ENCODE measurements around the gene ICAM5. TPM values are rescaled to one million over a fixed set of nuclear protein-coding genes. Genes with fewer than 3 reads are reported as not detected.
"Not testable (repeated sequence)": the region's sequence is repeated elsewhere in the genome, so short reads cannot be mapped to it uniquely, and the experiment has no call there.

ICAM5 gene
- total RNA-seq, 1 donor from 2014 or later, result 0.82 TPM

DNA sequence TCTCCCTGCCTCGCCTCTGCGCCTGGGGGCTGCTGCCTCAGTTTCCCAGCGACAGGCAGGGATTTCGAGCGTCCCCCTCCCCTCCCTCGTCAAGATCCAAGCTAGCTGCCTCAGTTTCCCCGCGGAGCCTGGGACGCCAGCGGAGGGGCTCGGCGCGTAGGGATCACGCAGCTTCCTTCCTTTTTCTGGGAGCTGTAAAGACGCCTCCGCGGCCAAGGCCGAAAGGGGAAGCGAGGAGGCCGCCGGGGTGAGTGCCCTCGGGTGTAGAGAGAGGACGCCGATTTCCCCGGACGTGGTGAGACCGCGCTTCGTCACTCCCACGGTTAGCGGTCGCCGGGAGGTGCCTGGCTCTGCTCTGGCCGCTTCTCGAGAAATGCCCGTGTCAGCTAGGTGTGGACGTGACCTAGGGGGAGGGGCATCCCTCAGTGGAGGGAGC, 19.6 kb upstream of the ICAM5 start:
- intact Hi-C loops (cut with micrococcal nuclease), result loop anchor here (2.0 kb wide), 1 partner anchor 111 kb away; the partner anchor contains the start of gene TYK2

DNA sequence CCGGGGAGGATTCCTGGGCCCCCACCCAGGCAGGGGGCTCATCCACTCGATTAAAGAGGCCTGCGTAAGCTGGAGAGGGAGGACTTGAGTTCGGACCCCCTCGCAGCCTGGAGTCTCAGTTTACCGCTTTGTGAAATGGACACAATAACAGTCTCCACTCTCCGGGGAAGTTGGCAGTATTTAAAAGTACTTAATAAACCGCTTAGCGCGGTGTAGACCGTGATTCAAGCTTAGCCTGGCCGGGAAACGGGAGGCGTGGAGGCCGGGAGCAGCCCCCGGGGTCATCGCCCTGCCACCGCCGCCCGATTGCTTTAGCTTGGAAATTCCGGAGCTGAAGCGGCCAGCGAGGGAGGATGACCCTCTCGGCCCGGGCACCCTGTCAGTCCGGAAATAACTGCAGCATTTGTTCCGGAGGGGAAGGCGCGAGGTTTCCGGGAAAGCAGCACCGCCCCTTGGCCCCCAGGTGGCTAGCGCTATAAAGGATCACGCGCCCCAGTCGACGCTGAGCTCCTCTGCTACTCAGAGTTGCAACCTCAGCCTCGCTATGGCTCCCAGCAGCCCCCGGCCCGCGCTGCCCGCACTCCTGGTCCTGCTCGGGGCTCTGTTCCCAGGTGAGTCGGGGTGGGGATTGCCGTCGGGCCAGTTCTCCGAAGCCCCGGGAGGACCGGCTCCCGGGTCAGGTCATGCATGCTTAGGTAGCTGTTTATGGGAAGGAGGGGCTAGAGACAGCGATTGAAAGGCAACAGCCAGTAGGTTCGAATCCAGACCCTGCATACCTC, 18.9 kb upstream of the ICAM5 start, which contains the start of gene ICAM1:
TSS of gene ICAM1 (plus strand) at position 505 of the 779 bp plus-strand sequence. CDS start at position 545, 40 bp downstream.
- intact Hi-C loops (cut with micrococcal nuclease), result loop anchor here (1.0 to 2.0 kb wide), 2 partner anchors 15 to 110 kb away; partner anchors contain the start of genes ICAM4 and TYK2

DNA sequence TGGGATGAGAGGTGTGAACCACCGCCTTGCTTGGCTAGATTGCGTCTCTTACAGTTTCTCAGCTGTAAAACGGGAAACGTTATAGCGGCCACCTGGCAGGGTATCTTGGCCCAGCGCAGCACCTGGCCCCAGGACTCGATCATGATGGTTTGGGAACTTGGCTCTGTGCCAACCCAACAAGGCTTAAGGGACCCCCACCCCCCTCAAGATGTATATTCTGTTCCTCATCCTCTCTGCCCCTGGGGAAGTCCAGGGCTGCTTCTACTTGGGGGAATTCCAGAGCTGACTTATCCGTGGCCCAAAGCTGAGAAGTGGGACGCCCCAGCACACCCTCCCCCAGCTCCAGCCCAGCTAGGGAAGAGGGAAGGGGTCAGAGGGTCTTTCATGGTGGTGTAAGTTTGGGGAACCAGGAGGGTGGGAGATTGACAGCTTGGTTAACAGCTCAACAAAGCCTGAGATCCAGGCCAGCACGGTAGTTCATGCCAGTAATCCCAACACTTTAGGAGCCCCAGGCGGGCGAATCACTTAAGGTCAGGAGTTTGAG, 18.1 kb upstream of the ICAM5 start:
- intact Hi-C loops (cut with micrococcal nuclease), result loop anchor here (1.0 to 2.0 kb wide), 2 partner anchors 15 to 109 kb away; partner anchors contain the start of genes ICAM4 and TYK2

DNA sequence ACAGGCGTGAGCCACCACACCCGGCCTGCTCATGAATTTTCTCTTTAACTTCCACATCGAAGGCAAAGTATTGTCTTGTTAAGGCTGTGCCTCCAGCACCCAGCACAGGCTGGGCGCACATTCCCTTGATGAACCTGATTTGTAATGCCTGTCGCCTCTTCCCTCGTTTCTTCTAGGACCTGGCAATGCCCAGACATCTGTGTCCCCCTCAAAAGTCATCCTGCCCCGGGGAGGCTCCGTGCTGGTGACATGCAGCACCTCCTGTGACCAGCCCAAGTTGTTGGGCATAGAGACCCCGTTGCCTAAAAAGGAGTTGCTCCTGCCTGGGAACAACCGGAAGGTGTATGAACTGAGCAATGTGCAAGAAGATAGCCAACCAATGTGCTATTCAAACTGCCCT, 15.2 kb upstream of the ICAM5 start:
- intact Hi-C loops (cut with micrococcal nuclease), result no loop called here

DNA sequence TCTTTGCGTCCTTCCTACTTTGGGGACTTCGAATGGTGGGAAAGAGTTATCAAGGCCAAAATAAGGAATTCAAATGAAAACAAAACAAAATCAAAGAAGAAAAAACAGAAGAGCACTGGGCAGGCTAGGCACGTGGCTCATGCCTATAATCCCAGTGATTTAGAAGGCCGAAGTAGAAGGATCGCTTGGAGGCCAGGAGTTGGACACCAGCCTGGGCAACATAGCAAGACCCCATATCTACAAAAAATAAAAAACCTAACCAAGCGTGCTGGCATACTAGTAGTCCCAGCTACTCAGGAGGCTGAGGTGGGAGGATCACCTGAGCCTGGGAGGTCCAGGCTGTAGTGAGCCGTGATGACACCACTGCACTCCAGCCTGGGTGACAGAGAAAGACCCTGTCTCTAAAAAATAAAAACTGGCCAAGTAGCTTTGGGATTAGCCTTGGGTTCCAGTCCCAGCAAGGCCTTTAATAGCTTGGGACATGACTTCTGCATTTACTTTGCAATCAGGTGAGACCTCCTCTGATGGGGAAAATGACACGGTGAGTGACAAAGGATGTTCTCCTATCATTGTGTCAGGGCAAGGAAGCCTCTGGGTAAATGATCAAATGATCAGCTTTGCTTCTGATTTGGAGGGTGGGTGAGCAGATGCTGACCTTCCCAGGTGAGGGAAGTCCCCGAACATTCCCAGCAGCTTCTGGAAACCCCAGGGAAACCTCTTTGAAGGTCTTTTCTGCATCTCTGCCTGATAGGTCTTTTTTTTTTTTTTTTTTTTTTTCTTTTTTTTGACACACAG, 11.8 kb upstream of the ICAM5 start:
- intact Hi-C loops (cut with micrococcal nuclease), result no loop called here

DNA sequence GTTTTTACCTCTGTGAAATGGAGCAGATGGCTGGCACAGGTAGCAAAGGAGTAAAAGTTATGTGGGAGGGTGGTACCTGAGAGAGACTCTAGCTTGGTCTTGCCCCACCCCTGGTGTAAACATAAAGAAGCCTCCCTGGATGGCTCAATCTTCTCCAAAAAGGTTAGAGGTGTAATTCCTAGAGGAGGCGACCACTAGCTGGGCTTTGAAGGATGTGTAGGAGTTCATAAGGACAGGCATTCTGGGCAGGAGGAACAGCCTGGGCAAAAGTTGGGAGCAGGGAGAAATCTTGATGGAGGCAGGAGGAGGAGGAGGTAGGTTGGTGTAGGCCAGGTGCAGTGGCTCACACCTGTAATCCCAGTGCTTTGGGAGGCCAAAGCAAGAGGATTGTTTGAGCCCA, 10.8 kb upstream of the ICAM5 start:
- intact Hi-C loops (cut with micrococcal nuclease), result no loop called here

DNA sequence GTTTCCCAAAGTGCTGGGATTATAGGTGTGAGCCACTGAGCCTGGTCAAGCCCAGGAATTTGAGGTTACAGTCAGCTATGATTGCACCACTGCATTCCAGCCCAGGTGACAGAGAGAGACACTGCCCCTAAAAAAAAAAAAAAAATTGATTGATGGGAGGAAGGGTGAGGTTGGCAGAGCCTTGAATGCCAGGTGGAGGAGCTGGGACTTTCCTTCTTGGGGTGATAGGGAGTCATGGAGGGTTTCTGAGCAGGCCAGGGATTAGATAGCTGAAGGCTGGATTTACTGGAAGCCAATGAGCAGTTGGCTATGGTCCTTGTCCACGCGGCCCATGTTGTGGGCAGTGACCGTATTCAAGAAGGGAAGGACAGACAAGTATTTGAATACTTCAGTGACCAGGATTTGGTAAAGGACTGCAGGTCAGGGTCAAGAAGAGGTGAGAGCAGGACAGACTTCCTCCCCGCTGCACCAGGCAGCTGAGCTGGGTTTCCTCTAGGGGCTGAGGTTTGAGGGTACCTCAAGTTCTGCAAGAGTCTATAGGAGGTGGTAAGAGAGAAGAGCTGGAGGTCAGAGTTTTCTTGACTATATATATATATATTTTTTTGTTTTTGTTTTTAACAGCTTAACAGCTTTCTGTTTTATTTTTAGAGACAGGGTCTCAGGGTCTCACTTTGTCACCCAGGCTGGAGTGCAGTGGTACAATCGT, 9.9 kb upstream of the ICAM5 start:
- intact Hi-C loops (cut with micrococcal nuclease), result no loop called here

DNA sequence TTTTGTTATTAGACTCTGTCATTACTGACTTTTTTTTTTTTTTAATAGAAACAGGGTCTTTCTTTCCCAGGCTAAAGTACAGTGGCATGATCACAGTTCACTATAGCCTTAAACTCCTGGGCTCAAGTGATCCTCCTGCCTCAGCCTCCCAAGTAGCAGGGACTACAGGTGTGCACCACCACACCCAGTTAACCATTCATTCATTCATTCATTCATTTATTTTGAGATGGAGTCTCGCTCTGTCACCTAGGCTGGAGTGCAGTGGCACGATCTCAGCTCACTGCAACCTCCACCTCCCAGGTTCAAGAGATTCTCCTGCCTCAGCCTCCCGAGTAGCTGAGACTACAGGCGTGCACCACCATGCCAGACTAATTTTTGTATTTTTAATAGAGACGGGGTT, 7.7 kb upstream of the ICAM5 start:
- intact Hi-C loops (cut with micrococcal nuclease), result not testable (repeated sequence)

DNA sequence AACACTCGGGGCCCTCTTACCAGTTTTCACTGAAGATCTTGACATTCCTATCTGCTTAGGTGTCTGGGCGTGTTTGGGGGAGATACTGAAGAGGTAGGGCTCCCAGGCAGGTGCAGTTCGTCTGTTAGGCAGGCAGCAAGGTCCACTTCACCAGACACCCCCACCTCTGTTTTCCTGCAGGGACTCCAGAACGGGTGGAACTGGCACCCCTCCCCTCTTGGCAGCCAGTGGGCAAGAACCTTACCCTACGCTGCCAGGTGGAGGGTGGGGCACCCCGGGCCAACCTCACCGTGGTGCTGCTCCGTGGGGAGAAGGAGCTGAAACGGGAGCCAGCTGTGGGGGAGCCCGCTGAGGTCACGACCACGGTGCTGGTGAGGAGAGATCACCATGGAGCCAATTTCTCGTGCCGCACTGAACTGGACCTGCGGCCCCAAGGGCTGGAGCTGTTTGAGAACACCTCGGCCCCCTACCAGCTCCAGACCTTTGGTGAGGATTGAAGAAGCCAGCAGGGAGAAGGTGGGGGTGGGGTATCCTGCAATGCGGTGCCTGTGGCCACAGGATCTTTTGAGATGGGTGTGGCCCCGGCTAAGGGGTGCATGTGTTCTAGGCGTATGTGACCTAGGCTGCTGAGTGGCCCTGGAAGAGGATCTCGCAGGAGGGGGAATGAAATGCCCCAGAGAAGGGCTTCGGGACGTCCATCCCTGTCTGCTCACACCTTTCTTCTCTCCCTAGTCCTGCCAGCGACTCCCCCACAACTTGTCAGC, 6.3 kb upstream of the ICAM5 start:
- intact Hi-C loops (cut with micrococcal nuclease), result no loop called here

DNA sequence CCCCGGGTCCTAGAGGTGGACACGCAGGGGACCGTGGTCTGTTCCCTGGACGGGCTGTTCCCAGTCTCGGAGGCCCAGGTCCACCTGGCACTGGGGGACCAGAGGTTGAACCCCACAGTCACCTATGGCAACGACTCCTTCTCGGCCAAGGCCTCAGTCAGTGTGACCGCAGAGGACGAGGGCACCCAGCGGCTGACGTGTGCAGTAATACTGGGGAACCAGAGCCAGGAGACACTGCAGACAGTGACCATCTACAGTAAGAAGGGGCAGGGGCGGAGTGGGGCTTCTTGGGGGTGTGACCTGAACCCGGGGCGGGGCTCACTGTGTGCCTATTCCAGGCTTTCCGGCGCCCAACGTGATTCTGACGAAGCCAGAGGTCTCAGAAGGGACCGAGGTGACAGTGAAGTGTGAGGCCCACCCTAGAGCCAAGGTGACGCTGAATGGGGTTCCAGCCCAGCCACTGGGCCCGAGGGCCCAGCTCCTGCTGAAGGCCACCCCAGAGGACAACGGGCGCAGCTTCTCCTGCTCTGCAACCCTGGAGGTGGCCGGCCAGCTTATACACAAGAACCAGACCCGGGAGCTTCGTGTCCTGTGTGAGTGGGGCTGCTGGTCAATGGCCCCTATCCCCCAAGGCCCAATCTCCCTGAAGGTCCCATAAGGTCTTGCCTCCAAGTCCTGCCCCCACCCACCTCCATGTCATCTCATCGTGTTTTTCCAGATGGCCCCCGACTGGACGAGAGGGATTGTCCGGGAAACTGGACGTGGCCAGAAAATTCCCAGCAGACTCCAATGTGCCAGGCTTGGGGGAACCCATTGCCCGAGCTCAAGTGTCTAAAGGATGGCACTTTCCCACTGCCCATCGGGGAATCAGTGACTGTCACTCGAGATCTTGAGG, 5.4 kb upstream of the ICAM5 start:
- intact Hi-C loops (cut with micrococcal nuclease), result no loop called here

DNA sequence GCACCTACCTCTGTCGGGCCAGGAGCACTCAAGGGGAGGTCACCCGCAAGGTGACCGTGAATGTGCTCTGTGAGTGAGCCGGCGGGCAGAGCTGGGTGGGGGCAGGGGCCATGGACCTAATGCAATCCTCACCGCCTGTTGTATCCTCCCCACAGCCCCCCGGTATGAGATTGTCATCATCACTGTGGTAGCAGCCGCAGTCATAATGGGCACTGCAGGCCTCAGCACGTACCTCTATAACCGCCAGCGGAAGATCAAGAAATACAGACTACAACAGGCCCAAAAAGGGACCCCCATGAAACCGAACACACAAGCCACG, 4.8 kb upstream of the ICAM5 start:
- intact Hi-C loops (cut with micrococcal nuclease), result no loop called here

DNA sequence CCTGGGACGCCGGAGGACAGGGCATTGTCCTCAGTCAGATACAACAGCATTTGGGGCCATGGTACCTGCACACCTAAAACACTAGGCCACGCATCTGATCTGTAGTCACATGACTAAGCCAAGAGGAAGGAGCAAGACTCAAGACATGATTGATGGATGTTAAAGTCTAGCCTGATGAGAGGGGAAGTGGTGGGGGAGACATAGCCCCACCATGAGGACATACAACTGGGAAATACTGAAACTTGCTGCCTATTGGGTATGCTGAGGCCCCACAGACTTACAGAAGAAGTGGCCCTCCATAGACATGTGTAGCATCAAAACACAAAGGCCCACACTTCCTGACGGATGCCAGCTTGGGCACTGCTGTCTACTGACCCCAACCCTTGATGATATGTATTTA, 4.4 kb upstream of the ICAM5 start:
- intact Hi-C loops (cut with micrococcal nuclease), result no loop called here

DNA sequence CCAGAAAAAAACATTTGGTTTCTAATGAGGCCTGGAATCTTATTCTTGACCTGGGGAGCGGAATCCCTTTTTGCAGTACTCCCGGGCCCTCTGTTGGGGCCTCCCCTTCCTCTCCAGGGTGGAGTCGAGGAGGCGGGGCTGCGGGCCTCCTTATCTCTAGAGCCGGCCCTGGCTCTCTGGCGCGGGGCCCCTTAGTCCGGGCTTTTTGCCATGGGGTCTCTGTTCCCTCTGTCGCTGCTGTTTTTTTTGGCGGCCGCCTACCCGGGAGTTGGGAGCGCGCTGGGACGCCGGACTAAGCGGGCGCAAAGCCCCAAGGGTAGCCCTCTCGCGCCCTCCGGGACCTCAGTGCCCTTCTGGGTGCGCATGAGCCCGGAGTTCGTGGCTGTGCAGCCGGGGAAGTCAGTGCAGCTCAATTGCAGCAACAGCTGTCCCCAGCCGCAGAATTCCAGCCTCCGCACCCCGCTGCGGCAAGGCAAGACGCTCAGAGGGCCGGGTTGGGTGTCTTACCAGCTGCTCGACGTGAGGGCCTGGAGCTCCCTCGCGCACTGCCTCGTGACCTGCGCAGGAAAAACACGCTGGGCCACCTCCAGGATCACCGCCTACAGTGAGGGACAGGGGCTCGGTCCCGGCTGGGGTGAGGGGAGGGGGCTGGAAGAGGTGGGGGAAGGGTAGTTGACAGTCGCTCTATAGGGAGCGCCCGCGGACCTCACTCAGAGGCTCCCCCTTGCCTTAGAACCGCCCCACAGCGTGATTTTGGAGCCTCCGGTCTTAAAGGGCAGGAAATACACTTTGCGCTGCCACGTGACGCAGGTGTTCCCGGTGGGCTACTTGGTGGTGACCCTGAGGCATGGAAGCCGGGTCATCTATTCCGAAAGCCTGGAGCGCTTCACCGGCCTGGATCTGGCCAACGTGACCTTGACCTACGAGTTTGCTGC, 2.7 kb upstream of the ICAM5 start, which contains the start of gene ICAM4:
TSS of gene ICAM4 (plus strand) at position 153 of the 935 bp plus-strand sequence. CDS start at position 211, 58 bp downstream.
- intact Hi-C loops (cut with micrococcal nuclease), result loop anchor here (1.0 kb wide), 1 partner anchor 16 kb away; the partner anchor contains the start of gene ICAM1

DNA sequence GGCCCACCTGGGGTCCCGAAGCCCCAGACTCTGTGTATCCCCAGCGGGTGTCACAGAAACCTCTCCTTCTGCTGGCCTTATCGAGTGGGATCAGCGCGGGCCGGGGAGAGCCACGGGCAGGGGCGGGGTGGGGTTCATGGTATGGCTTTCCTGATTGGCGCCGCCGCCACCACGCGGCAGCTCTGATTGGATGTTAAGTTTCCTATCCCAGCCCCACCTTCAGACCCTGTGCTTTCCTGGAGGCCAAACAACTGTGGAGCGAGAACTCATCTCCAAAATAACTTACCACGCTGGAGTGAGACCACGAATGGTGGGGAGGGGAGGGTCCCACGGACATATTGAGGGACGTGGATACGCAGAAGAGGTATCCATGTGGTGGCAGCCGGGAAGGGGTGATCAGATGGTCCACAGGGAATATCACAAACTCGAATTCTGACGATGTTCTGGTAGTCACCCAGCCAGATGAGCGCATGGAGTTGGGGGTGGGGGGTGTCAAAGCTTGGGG, 1.0 kb upstream of the ICAM5 start:
- intact Hi-C loops (cut with micrococcal nuclease), result no loop called here

DNA sequence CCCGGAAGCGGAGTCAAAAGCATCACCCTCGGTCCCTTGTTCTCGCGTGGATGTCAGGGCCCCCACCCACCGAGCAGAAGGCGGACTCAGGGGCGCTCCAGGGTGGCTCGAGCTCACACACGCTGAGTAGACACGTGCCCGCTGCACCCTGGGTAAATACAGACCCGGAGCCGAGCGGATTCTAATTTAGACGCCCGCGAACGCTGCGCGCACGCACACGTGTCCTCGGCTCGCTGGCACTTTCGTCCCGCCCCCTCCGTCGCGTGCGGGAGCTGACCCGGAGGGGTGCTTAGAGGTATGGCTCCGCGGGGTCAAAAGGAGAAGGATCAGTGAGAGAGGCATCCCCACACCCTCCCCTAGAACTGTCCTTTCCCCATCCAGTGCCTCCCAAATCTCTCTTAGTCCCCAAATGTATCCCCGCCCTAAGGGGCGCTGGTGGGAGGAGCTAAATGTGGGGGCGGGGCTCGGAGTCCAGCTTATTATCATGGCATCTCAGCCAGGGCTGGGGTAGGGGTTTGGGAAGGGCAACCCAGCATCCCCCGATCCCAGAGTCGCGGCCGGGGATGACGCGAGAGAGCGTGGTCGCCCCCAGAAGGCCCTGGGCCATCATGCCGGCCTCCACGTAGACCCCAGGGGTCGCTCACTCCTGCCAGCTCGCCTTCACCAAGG, 451 bp upstream of the ICAM5 start:
- intact Hi-C loops (cut with micrococcal nuclease), result no loop called here

DNA sequence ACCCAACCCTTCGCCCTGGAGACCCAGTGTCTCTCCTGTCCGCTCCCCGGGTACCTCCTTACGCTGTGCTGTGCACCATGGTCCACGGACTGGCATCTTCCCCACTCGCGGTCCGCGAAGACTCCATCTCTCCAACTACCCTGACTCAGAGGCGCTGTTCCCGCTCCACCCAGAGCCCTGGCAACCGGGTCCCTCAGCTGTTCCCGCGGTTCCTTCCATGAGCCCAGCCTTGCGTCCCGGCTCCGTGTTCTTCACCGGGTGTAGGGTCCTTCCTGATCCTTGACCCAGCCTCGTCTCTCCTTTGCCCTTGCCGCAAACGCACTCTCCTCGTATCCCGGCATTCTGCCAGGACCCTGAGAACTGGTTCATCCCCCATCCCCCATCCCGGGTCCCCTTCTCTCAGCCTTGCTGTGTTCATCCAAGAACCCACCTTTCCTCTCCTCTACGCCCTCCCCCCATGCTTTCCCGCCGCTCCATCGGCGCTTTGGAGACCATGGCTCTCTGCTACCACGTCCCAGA, 664 bp downstream of the ICAM5 start:
- intact Hi-C loops (cut with micrococcal nuclease), result no loop called here

DNA sequence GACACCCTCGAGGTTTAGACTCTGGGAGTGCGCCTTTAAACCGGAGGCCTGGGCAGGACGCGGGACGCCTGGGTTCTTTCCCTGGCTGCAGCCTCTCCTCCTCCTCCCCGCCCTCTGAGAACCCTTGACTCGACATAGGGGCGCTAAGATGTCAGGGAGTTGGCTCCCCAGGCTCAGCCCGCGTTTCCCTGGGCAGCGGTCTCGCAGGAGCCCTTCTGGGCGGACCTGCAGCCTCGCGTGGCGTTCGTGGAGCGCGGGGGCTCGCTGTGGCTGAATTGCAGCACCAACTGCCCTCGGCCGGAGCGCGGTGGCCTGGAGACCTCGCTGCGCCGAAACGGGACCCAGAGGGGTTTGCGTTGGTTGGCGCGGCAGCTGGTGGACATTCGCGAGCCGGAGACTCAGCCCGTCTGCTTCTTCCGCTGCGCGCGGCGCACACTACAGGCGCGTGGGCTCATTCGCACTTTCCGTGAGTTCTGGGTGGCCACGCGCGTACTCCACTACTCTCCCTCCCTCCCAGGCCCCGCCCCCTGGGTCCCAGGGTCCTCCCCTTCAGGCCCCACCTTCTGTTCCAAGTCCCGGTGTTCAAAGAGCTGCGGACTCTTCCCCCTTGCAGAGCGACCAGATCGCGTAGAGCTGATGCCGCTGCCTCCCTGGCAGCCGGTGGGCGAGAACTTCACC, 1.3 kb downstream of the ICAM5 start:
- intact Hi-C loops (cut with micrococcal nuclease), result no loop called here
